ENCODE measurements around the gene PCDHA11.

Gene PCDHA11

DNA sequence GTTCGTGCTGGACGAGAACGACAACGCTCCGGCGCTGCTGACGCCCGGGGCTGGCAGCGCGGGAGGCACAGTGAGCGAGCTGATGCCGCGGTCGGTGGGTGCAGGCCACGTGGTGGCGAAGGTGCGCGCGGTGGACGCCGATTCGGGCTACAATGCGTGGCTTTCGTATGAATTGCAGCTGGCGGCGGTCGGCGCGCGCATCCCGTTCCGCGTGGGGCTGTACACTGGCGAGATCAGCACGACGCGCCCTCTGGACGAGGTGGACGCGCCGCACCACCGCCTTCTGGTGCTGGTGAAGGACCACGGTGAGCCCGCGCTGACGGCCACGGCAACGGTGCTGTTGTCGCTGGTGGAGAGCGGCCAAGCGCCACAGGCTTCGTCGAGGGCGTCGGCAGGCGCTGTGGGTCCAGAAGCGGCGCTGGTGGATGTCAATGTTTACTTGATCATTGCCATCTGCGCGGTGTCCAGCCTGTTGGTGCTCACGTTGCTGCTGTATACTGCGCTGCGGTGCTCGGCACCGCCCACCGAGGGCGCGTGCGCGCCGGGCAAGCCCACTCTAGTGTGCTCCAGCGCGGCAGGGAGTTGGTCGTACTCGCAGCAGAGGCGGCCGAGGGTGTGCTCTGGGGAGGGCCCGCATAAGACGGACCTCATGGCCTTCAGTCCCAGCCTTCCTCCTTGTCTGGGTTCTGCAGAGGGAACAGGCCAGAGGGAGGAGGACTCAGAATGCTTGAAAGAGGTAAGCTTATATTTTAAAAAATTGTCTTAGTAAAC lies 15.4 kb downstream of the PCDHA11 start:
- TF ChIP-seq FOXM1 (IDR thresholded peaks at IDR 0.05; ENCODE audit: borderline replicate concordance, low read depth) (no peak), EP300 (IDR thresholded peaks at IDR 0.05; ENCODE audit: borderline replicate concordance) (no peak), TCF12 (IDR thresholded peaks at IDR 0.05; ENCODE audit: low read depth) (no peak), MAX (IDR thresholded peaks at IDR 0.05) (no peak), RAD21 (IDR thresholded peaks at IDR 0.05; ENCODE audit: low read depth) (no peak), NFIC (IDR thresholded peaks at IDR 0.05) (no peak), ZBTB7A (IDR thresholded peaks at IDR 0.05; ENCODE audit: low read depth) (no peak), EGR1 (IDR thresholded peaks at IDR 0.05) (no peak), TAF1 (IDR thresholded peaks at IDR 0.05; ENCODE audit: low read depth) (no peak), CREB1 (IDR thresholded peaks at IDR 0.05; ENCODE audit: low read depth) (no peak), CEBPB (IDR thresholded peaks at IDR 0.05) (no peak), REST (IDR thresholded peaks at IDR 0.05; ENCODE audit: low read depth) (no peak), TEAD4 (IDR thresholded peaks at IDR 0.05) (no peak), YY1 (IDR thresholded peaks at IDR 0.05; ENCODE audit: low read depth) (no peak)
- TF ChIP-seq, protein P1, sequence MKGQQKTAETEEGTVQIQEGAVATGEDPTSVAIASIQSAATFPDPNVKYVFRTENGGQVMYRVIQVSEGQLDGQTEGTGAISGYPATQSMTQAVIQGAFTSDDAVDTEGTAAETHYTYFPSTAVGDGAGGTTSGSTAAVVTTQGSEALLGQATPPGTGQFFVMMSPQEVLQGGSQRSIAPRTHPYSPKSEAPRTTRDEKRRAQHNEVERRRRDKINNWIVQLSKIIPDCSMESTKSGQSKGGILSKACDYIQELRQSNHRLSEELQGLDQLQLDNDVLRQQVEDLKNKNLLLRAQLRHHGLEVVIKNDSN (IDR thresholded peaks at IDR 0.05), result no peak

DNA sequence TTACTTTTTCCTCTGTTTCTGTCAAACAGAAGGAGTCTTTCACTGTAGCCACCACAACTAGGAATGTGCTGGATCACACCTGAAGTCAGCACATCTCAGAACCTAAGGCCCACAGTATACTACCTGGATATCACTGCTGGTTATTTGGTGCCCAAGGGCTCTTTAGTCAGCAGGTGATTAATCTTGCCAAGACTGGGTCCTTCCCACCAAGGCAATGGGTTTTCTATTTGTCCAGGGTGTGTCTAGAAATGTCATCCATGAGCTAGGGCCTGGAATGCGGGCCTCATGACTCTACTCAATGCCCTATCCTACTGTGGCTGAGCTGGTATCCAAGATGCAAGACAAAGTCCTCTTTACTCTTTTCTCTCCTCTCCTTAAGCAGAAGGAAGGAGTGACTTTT lies 47.6 kb downstream of the PCDHA11 start:
- TF ChIP-seq RAD21 (IDR thresholded peaks at IDR 0.05; ENCODE audit: low read depth), result no peak
- no peak for TF ChIP-seq NFIC (IDR thresholded peaks at IDR 0.05)
- no peak for TF ChIP-seq ZBTB7A (IDR thresholded peaks at IDR 0.05; ENCODE audit: low read depth)
- TF ChIP-seq, protein P1 (IDR thresholded peaks at IDR 0.05), result no peak
- TF ChIP-seq MAX (IDR thresholded peaks at IDR 0.05), result no peak
- no peak for TF ChIP-seq FOXM1 (IDR thresholded peaks at IDR 0.05; ENCODE audit: borderline replicate concordance, low read depth)
- TF ChIP-seq TEAD4 (IDR thresholded peaks at IDR 0.05), result no peak
- TF ChIP-seq TAF1 (IDR thresholded peaks at IDR 0.05; ENCODE audit: low read depth), result no peak
- TF ChIP-seq CREB1 (IDR thresholded peaks at IDR 0.05; ENCODE audit: low read depth), result no peak
- TF ChIP-seq REST (IDR thresholded peaks at IDR 0.05; ENCODE audit: low read depth), result no peak
- no peak for TF ChIP-seq YY1 (IDR thresholded peaks at IDR 0.05; ENCODE audit: low read depth)
- TF ChIP-seq EGR1 (IDR thresholded peaks at IDR 0.05), result no peak
- no peak for TF ChIP-seq CEBPB (IDR thresholded peaks at IDR 0.05)
- no peak for TF ChIP-seq TCF12 (IDR thresholded peaks at IDR 0.05; ENCODE audit: low read depth)
- no peak for TF ChIP-seq EP300 (IDR thresholded peaks at IDR 0.05; ENCODE audit: borderline replicate concordance)
